Naive B cell (primary cell): Measurements from ENCODE around the gene DTNBP1. TPM values are rescaled to one million over a fixed set of nuclear protein-coding genes. Genes with fewer than 3 reads are reported as not detected.
A peak's percentile ranks its signal among the peaks of the same experiment; 100 is the strongest.

Experiments
- ATAC-seq, 2 donors: fragments of 150-1000 bp; cut with Tn5 transposase; 2 replicates each; pipeline ENCODE4 v1.10.0; 2021; ENCODE audit warnings: low read depth in 2 of 2, mild to moderate bottlenecking in 2 of 2, moderate library complexity in 2 of 2
- DNase-seq: peaks from one replicate; pipeline ENCODE4 v3.0.0; 2022
- H3K27ac Mint-ChIP-seq, 6 donors: one replicate each; pipeline ENCODE4 v1.8.0; 2020 to 2022; ENCODE audit warnings: mild to moderate bottlenecking in 6 of 6, mixed read lengths in 6 of 6, moderate library complexity in 5 of 6, inconsistent platforms in 2 of 6
- H3K27me3 Mint-ChIP-seq, 3 donors: one replicate each; pipeline ENCODE4 v1.8.0; 2021 to 2022; ENCODE audit warnings: mixed read lengths in 3 of 3, mild to moderate bottlenecking in 1 of 3
- H3K36me3 Mint-ChIP-seq, 2 donors: one replicate each; pipeline ENCODE4 v1.8.0; 2020 to 2022; ENCODE audit warnings: mixed read lengths in 2 of 2, inconsistent platforms in 1 of 2, mild to moderate bottlenecking in 1 of 2
- H3K4me1 Mint-ChIP-seq, 3 donors: one replicate each; pipeline ENCODE4 v1.8.0; 2020 to 2022; ENCODE audit warnings: mixed read lengths in 3 of 3, inconsistent platforms in 1 of 3, mild to moderate bottlenecking in 1 of 3, moderate library complexity in 1 of 3
- H3K4me3 Mint-ChIP-seq, 8 donors: one replicate each; pipeline ENCODE4 v1.8.0; 2020 to 2022; ENCODE audit warnings: mild to moderate bottlenecking in 8 of 8, mixed read lengths in 8 of 8, moderate library complexity in 8 of 8, inconsistent platforms in 2 of 8
- H3K9me3 Mint-ChIP-seq, 7 donors: one replicate each; pipeline ENCODE4 v1.8.0; 2020 to 2022; ENCODE audit warnings: mixed read lengths in 7 of 7, mild to moderate bottlenecking in 5 of 7, inconsistent platforms in 2 of 7, moderate library complexity in 1 of 7
- polyA plus RNA-seq, 6 donors: library from polyadenylated mRNA; unstranded; fragments of 300-500 nt; fragmentation: Illumina TruSeq; gene quantifications; one replicate each; pipeline ENCODE4 v1.2.3, GENCODE V29; 2021; ENCODE audit warnings: low read depth in 6 of 6

DTNBP1 gene
- polyA plus RNA-seq, 6 donors from 2014 or later: 60.2 to 108 (median 77.4) TPM

GRCh38 chr6:15506066-15506465 lies 156.8 kb downstream of the DTNBP1 start:
- H3K27me3 Mint-ChIP-seq: no peaks in the 10 kb centered on the region
- ATAC-seq (no peak), DNase-seq (no peak)
- H3K27ac Mint-ChIP-seq: peak overlapping the region in 3 of 6 donors; percentile 22 to 86 (median 45)
- H3K36me3 Mint-ChIP-seq: peaks cover 13 to 31% of the 10 kb centered on the region in 2 donors
- H3K9me3 Mint-ChIP-seq: no peaks in the 10 kb centered on the region
- no peak overlapping the region for H3K4me3 Mint-ChIP-seq
- H3K4me1 Mint-ChIP-seq: peaks cover 2 to 12% (median 7%) of the 10 kb centered on the region in 3 donors

- peaks cover 2 to 18% (median 7%) of the 10 kb centered on the region in 3 donors for H3K4me1 Mint-ChIP-seq
- H3K27ac Mint-ChIP-seq: peak overlapping the region in 3 of 6 donors; percentile 22 to 86 (median 34)
- peaks cover 9 to 31% of the 10 kb centered on the region in 2 donors for H3K36me3 Mint-ChIP-seq
These were observed 157.3 kb downstream of the DTNBP1 start for GRCh38 chr6:15505463-15505918.

GRCh38 chr6:15504581-15505350 lies 158.1 kb downstream of the DTNBP1 start:
- peaks cover 8 to 31% of the 10 kb centered on the region in 2 donors for H3K36me3 Mint-ChIP-seq
- DNase-seq (no peak), ATAC-seq (no peak)
- H3K27ac Mint-ChIP-seq: peak overlapping the region in 2 of 6 donors; percentile 34 to 86
- H3K27me3 Mint-ChIP-seq: no peaks in the 10 kb centered on the region
- no peak overlapping the region for H3K4me3 Mint-ChIP-seq
- H3K4me1 Mint-ChIP-seq: peaks cover 5 to 22% (median 7%) of the 10 kb centered on the region in 3 donors
- no peaks in the 10 kb centered on the region for H3K9me3 Mint-ChIP-seq

More at GRCh38 chr6:15505463-15505918, 157.3 kb downstream of the DTNBP1 start:
- no peak overlapping the region for H3K4me3 Mint-ChIP-seq
- H3K27me3 Mint-ChIP-seq: no peaks in the 10 kb centered on the region
- no peak for DNase-seq
- ATAC-seq: no peak
- no peaks in the 10 kb centered on the region for H3K9me3 Mint-ChIP-seq

GRCh38 chr6:15504040-15504495 lies 158.8 kb downstream of the DTNBP1 start:
- no peak for DNase-seq
- Mint-ChIP-seq H3K27me3 (no peaks in the 10 kb centered on the region), H3K4me3 (peak overlapping the region in 1 of 8 donors; percentile 32), H3K4me1 (peaks cover 5 to 22% (median 7%) of the 10 kb centered on the region in 3 donors), H3K9me3 (no peaks in the 10 kb centered on the region), H3K36me3 (peaks cover 8 to 31% of the 10 kb centered on the region in 2 donors), H3K27ac (peak overlapping the region in 2 of 6 donors; percentile 24 to 64)
- ATAC-seq: no peak

- H3K4me1 Mint-ChIP-seq: peaks cover 5 to 22% (median 7%) of the 10 kb centered on the region in 3 donors
- H3K36me3 Mint-ChIP-seq: peaks cover 8 to 28% of the 10 kb centered on the region in 2 donors
- DNase-seq: no peak
- no peaks in the 10 kb centered on the region for H3K9me3 Mint-ChIP-seq
- no peak for ATAC-seq
- H3K27me3 Mint-ChIP-seq: no peaks in the 10 kb centered on the region
- H3K27ac Mint-ChIP-seq: peak overlapping the region in 4 of 6 donors; percentile 24 to 85 (median 68)
- H3K4me3 Mint-ChIP-seq: peak overlapping the region in 1 of 8 donors; percentile 15
These were observed 159.5 kb downstream of the DTNBP1 start for GRCh38 chr6:15503346-15503680.

- peak overlapping the region in 3 of 6 donors; percentile 62 to 85 (median 83) for H3K27ac Mint-ChIP-seq
- peaks cover 5 to 22% (median 10%) of the 10 kb centered on the region in 3 donors for H3K4me1 Mint-ChIP-seq
- H3K27me3 Mint-ChIP-seq: no peaks in the 10 kb centered on the region
- H3K36me3 Mint-ChIP-seq: peaks cover 8 to 31% of the 10 kb centered on the region in 2 donors
- no peaks in the 10 kb centered on the region for H3K9me3 Mint-ChIP-seq
- ATAC-seq (no peak), DNase-seq (no peak)
- H3K4me3 Mint-ChIP-seq: peak overlapping the region in 1 of 8 donors; percentile 44
These were observed 160.1 kb downstream of the DTNBP1 start for GRCh38 chr6:15502446-15503345.

- no peaks in the 10 kb centered on the region for H3K27me3 Mint-ChIP-seq
- DNase-seq (no peak), ATAC-seq (no peak)
- H3K4me3 Mint-ChIP-seq: no peak overlapping the region
- H3K4me1 Mint-ChIP-seq: peaks cover 5 to 22% (median 10%) of the 10 kb centered on the region in 3 donors
- no peaks in the 10 kb centered on the region for H3K9me3 Mint-ChIP-seq
- H3K36me3 Mint-ChIP-seq: peaks cover 8 to 26% of the 10 kb centered on the region in 2 donors
- H3K27ac Mint-ChIP-seq: peak overlapping the region in 2 of 6 donors; percentile 62 to 73
These were observed 160.9 kb downstream of the DTNBP1 start for GRCh38 chr6:15501826-15502445.

- DNase-seq (no peak), ATAC-seq (no peak)
- Mint-ChIP-seq H3K4me1 (peaks cover 3 to 22% (median 10%) of the 10 kb centered on the region in 3 donors), H3K4me3 (peak overlapping the region in 1 of 8 donors; percentile 30), H3K36me3 (peaks cover 9 to 20% of the 10 kb centered on the region in 2 donors), H3K27me3 (no peaks in the 10 kb centered on the region), H3K27ac (peak overlapping the region; percentile 39 to 80 (median 59)), H3K9me3 (no peaks in the 10 kb centered on the region)
These were observed 161.7 kb downstream of the DTNBP1 start for GRCh38 chr6:15500901-15501825.

GRCh38 chr6:15500078-15500740 lies 162.6 kb downstream of the DTNBP1 start:
- H3K4me1 Mint-ChIP-seq: peaks cover 8 to 22% (median 14%) of the 10 kb centered on the region in 3 donors
- no peak overlapping the region for H3K4me3 Mint-ChIP-seq
- DNase-seq: no peak
- H3K27me3 Mint-ChIP-seq: no peaks in the 10 kb centered on the region
- H3K9me3 Mint-ChIP-seq: no peaks in the 10 kb centered on the region
- peak overlapping the region in 5 of 6 donors; percentile 39 to 89 (median 59) for H3K27ac Mint-ChIP-seq
- peaks cover 18 to 20% of the 10 kb centered on the region in 2 donors for H3K36me3 Mint-ChIP-seq
- ATAC-seq: no peak

- Mint-ChIP-seq H3K36me3 (peaks cover 13 to 18% of the 10 kb centered on the region in 2 donors), H3K27me3 (no peaks in the 10 kb centered on the region), H3K4me1 (peaks cover 8 to 22% (median 12%) of the 10 kb centered on the region in 3 donors), H3K4me3 (no peak overlapping the region), H3K9me3 (no peaks in the 10 kb centered on the region), H3K27ac (peak overlapping the region in 2 of 6 donors; percentile 57 to 59)
- no peak for DNase-seq
- ATAC-seq: no peak
These were observed 163.2 kb downstream of the DTNBP1 start for GRCh38 chr6:15499591-15499990.

GRCh38 chr6:15499125-15499524 lies 163.7 kb downstream of the DTNBP1 start:
- ATAC-seq (no peak), DNase-seq (no peak)
- Mint-ChIP-seq H3K4me3 (no peak overlapping the region), H3K27me3 (no peaks in the 10 kb centered on the region), H3K4me1 (peaks cover 8 to 18% (median 12%) of the 10 kb centered on the region in 3 donors), H3K36me3 (peaks cover 10 to 14% of the 10 kb centered on the region in 2 donors), H3K9me3 (no peaks in the 10 kb centered on the region), H3K27ac (peak overlapping the region in 2 of 6 donors; percentile 57 to 88)
